CD4-positive, alpha-beta T cell treated with Interleukin-15 for 1 hour (primary cell): Measurements from ENCODE around the gene HSPE1.
"Not testable (repeated sequence)": the region's sequence is repeated elsewhere in the genome, so short reads cannot be mapped to it uniquely, and the experiment has no call there.

Experiments
- DNase-seq: peaks from one replicate; pipeline ENCODE4 v3.0.0-alpha.2; 2020

The HSPE1 gene

DNA sequence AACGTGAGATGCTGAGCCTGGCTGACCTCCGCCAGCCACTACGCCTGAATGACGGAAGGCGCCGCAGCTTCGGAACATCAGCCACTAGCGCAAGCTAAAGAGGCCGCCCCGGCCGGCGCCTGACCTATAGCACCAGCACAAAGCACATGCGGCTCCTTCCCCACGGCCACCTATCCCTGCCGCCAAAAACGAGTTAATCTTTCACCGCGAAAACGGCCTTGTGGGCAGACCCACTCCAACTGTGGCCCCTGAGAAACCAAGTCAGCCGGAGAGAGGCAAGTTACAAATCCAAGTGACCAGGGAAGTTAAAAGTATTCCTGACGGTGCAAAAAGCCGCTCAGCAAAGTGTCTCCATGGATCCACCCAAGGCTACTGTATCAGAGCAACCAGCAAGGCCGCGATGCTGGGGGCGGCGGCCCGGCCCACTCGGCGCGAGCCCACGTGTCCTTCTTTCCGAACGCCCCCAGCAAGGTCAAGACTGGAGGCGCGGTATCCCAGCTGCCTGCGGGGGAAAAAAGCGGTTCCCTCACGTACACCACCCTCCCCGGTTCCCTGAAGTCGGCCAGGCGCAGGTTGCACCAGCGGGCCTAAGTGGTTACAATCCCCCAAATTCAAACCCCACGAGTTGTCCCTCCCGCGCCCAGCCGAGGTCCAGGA is 1.1 kb upstream of the HSPE1 start:
- peak; percentile 57 for DNase-seq

DNA sequence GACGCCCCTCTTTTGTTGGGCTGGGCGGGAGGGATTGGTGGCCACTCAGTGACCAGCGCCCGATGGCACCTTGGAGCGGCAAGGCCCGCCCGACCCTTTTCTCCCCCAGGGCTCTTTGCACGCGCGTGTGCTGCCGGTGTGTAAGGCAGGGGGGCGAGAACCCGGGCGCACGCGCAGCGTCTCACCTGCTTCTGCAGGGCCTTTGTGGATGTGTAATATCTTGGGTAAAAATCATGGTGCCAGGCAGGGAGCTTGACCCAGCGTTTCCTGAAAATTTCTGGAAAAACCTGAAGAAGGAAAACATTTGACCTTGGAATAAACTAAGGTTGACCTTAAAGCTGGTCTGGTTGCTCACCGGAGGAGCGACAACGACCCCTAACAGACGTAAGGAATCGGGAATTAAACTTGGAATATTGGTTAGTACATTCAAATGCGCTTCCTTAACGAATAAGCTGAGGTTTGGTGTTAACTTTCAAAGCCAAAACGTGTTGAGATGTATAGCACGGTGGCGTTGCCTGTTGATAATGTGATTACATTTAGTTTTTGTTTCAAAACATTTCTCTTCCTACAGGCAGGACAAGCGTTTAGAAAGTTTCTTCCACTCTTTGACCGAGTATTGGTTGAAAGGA is 438 bp downstream of the HSPE1 start:
- no peak for DNase-seq

DNA sequence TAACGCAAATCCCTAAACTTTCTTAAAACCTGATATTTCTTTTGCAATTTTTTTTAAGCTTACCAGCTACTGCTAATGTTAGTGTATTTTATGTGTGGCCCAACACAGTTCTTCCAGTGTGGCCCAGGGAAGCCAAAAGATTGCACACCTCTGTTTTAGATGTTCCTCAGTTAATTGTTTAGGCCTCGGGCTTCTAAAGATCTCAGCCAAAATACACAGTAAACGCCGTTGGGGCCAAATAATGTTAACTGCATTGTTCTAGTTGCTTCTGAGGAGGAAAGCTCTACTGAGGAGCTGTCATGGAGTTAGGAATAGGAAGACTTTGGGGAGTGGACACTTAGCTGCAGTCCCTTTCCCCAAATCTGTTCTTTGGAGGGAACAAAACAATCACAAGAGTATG is 2.0 kb downstream of the HSPE1 start:
- no peak for DNase-seq

DNA sequence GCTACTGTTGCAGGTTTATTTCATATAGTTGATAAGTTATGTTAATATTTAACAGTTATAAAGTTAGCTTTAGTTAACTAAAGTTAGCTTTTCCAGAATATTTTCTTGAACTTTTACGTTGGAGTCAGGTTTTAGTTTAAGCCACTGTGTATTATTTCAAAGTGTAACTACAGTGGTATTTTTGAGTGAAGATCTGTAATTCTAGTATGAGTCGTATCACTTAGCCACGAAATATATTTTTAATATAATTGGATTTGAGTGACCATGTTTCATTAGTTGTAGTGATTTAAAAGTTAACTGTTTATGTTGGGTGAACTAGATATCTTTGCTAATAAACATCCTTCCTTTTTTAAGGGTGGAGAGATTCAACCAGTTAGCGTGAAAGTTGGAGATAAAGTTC is 2.5 kb downstream of the HSPE1 start:
- DNase-seq = no peak

DNA sequence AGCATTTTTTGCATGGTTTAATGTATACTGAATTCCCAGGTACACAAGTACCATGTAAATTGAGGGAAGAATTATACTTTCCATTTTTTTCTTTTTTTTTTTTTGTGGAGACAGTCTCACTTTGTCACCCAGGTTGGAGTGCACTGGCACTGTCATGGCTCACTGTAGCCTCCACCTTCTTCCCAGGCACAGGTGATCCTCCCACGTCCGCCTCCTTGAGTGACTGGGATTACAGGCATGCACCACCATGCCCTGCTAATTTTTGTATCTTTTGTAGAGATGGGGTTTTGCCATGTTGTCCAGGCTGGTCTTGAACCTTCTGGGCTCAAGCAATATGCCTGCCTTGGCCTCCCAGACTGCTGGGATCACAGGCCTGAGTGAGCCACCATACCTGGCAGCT is 3.8 kb downstream of the HSPE1 start:
- no peak for DNase-seq

DNA sequence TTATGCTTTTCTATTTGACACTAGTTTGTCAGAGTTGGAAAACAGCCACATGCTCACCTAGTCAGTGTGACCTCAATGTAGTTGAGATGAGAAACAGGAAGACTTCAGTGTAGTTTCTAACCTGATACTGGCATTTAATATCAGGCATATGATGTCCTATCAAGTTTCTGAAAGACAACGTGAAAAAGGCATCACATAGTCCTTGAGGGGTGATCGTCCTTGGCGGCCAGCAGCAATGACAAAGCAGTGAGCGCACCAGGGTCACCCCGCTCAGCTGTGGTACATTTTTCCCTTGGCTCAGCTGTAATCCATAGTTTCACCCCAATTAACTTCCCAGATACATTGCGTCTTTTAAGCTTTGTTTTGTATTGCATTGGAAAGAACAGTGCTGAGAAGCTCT is 4.3 kb downstream of the HSPE1 start:
- DNase-seq = no peak

DNA sequence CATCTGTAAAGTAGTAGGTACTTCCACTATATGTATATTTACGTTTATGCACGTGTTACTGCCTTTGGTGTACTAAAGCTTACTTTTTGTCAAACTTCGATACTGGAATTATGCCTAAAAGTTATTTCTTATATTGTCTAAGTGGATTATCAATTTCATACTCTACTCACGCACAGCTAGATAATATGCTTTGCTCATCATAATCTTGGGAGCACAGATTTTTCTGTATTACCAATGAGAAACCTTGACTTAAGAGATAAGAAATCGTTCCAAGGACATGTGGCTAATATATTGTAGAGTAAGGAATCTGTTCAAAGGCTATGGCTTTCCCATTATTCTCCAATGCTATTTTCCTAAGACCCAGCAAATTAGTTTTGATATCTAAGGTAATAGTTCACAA is 6.5 kb downstream of the HSPE1 start:
- no peak for DNase-seq

DNA sequence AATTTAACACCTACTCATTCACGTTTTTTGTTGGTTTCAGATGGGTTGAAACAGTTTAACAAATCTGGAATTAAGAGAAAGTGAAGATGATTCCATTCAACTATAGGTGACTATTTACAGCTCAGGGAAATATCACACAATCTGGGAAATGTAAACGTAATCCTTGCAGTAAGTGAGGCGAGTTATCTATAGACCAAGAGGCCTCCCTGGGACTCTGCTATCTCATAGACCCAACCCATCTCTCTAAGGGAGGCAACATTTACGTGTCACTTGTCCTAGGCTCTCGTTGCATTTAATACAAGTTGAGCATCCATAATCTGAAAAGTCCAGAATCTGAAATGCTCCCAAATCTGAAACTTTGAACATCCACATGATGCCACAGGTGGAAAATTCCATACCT is 13.7 kb downstream of the HSPE1 start:
- DNase-seq = no peak

DNA sequence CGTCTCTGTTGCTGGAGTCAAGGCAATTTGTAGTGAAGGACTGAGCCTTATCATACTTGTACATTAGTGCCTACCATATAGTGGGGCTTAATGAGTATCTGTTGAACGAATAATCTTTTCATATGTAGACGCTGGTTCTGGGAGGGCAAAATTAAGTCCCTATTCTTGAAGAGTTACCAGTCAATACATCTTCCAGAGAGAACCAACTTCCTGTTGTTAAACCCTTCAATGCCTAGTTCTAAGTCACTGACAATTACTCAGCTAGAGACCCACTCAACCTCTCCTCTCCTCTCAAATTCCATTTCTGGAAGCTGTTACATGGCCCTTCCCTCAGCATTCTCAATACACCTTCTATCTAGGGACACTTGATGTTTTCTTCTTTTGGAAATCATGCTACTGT is 14.6 kb downstream of the HSPE1 start:
- DNase-seq = no peak

DNA sequence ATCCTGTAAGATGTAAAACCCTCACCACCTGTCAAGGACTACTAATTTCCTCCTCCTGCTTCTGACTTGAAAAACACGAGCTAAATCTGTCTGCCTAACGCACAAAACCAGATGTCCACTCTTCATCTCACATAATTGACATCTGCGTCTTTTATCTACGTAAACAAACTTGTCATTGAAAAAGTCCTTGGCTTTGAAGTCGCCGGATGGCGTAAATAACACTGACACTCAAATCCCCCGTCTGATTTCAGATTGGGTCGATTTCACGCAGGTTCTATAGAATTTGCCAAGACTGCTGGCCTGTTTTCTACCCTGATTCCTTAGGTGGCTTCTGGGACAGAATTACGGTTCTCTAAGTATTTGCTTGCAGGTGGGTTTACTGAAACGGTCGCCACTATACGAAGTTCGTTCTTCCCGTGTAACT is 15.1 kb downstream of the HSPE1 start:
- DNase-seq = no peak

DNA sequence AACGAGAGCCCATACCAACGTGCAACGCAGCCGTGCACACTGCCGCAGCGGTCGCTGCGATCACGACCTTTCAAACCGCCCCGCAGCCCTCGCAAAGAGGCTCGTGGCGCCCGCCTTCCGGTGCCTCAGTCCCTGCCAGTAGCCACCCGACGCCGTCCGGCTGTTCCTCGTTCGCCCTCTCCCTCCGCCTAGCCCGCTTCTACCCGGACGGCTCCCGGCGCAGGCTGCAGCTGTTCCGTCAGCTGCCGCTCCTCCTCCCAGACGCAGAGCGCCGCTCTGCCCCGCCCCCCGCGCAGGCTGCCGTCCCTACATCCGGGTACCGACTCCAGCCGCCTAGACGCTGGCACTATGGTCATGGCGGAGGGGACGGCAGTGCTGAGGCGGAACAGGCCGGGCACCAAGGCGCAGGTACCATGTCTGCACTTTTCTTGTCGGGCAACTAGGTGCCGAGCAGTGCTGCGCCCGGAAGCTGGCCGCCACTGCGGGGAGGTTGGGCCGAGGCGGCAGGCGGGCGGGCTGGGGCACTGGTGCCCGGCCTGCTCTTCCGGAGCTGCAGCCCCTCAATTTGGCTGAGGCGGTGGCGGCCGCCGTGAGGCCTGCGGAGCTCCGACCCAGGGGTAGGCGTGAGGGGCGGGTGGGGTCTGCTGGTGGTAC is 15.7 kb downstream of the HSPE1 start, which contains the start of gene MOB4:
Gene MOB4 (plus strand): TSS at position 328 of the 654 bp plus-strand sequence. CDS start 21 bp downstream, at position 349.
- DNase-seq = peak; percentile 94

DNA sequence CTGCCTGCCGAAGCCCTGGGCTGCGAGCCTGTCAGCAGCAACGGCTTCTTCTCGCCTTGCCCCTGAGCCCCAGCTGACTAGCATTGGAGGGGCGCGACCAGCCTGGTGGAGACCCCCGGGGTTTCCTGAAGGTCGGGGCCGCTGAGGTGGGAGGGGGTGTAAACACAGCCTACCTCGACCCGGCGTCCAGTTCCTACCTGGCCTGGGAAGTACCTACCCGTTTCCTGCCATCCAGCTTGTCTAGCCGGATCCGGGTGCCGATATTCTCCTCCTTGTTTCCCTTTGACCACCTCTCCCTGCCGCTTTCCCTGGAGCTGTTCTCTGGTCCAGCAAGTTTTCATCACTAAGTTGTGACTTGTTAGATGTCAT is 16.2 kb downstream of the HSPE1 start:
- no peak for DNase-seq

DNA sequence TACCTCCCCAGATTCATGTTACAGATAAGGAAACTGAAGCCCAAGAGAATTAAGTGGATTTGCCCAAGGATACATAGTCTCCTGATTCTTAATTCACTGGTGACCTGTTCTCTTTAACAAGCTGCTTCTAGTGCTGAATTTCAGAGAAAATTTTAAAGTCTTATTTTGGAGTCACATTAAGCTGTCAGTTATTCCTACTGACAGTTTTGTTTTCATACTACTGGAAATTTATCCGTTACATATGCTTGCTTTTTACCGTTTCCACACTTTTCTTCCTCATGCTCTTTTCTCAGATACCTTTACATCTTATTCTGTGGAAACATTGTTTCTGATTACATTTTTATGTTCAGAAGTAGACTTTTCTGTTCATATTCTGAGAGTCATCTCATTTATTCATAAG is 17.0 kb downstream of the HSPE1 start:
- no peak for DNase-seq

DNA sequence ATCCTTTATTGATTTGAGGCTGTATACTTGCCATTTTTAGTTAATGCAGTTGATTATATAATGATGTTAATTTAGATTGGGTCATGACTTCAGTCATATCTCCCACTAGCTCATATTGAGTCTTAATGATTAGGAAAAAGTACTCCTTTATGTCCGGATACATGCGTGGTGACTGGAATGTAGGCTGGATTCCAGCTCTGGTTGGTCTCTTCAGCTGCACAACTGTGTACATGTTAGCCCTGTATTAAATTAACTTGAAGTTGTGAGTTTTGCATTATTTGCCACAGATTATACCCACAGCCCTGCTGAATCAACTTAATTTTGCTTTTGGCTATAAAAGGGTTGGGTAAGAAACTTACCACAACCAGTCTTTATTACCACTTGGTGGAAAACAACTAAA is 38.2 kb downstream of the HSPE1 start:
- no peak for DNase-seq

DNA sequence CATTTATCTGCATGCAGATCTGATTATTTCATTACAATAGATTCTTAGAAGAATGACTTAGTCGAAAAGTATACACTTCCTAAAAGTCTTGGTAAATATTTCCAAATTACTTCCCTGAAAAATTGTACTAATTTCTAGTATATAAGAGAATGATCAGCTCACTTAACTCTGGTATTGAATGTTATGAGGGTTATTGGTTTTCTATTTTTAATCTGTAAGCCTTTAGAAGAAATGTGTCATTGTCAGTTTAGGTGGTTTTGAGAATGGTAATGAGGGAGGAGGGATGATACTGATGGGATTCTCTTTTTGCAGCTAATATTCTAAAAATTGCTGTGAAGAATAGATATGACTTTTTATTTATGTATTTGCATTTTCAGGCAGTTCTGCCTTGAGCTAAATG is 39.6 kb downstream of the HSPE1 start:
- no peak for DNase-seq

DNA sequence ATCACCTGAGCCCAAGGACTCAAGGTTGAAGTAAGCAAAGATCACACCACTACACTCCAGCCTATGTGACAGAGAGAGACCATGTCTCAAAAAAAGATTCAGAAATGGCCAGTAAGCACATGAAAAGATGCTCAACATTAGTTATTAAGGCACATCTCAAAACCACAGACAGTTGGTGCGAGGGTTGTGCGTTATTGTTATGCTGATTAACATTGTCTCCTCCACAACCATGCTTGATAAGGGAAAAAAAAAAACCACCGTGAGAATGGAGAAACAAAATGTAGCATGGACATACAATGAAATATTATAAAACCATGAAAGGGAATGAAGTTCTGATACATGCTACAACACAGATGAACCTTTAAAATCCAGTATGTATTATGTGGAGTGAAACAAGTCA is 43.0 kb downstream of the HSPE1 start:
- no peak for DNase-seq

DNA sequence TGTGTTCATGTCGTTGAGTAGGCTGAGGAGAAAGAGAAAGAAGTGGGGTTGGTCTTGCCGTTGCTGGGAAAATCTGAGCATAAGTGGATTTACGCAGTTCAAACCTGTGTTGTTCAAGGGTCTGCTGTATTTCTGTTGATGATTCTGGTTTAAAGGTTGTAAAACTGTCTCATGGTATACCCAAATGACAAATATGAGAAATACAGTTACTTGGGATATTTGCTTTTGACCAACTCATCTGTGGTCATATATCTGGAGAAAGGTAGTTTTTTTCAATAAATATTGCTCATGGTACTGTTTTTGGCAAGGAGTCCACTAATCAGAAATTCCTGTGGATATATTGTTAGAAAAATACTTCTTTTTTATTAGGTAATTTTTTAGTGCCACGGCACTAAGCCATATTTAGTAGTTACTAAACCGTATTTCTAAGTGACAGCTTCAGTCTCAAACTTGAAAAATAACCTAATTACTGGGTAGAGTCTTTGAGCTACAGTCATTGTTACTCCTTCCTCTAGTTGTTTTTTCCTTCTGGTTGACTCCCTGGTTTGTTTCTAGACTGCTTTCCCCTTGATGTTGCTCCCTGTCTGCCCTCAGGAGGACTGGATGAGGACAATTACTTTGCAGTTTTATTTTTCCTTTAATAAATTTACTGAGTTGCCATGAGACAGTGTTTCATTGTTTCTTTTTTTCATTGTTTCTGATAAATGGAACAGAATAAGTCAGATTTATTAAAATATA is 47.2 kb downstream of the HSPE1 start:
- DNase-seq = no peak

DNA sequence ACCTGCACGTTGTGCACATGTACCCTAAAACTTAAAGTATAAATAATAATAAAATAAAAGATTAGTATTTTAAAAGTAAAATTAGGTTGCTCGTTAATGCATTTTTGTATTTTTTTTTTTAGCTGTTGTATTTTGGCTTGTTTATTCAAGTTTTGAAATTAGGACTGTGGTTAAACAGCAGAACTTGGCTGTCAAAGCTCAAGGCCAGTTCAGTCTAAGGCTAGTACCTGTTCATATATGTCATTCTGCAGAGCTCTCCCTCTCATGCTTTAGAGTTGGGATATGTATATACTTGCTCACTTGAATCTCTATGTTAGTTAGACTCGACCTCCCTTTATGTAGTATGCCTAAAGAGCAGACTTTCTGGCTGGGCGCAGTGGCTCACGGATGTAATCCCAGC is 48.4 kb downstream of the HSPE1 start:
- no peak for DNase-seq

DNA sequence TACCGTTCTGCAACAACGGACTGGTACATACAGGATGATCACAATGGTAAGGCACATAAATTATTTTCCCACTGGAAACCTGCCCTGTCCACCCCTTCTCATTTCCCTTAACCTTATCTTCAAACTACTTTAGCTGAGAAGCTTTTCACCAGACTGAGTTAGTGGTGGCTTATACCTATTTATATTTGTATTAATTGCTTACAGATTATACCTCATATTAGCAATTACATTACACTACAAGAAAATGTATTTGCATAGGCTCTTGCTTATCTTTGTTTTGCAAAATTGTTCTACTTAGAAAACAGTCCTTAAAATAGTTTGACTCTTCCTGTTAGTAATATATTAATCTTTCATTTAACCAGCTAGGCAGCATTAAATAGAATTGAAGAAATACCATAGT is 51.1 kb downstream of the HSPE1 start:
- DNase-seq = not testable (repeated sequence)
